B cell (primary cell): Measurements from ENCODE around the gene MFF. TPM values are rescaled to one million over a fixed set of nuclear protein-coding genes. Genes with fewer than 3 reads are reported as not detected.

Experiments
- ATAC-seq: fragments of 200-7000 bp; cut with Tn5 transposase; one replicate; pipeline ENCODE4 v1.10.0; 2021; ENCODE audit warnings: low read depth, mild to moderate bottlenecking, moderate number of reproducible peaks, moderate library complexity
- CTCF ChIA-PET: fragments of 350-600 bp; sonication (Branson Sonifier 250); formaldehyde crosslinking; loops from one replicate; lab custom pipeline; 2021; ENCODE audit warnings: antibody characterized with exemption, inconsistent platforms; lab: Charles Lee
- POLR2A ChIA-PET: fragments of 350-600 bp; sonication (Branson Sonifier 250); formaldehyde crosslinking; loops from one replicate; lab custom pipeline; 2021; ENCODE audit warnings: antibody characterized with exemption; lab: Charles Lee
- DNase-seq: peaks from one replicate; pipeline ENCODE4 v3.0.0; 2013
- H2AFZ ChIP-seq: 2 replicates; pipeline ENCODE4 v1.6.1; 2012; ENCODE audit warnings: mild to moderate bottlenecking, low read depth, low read length; ENCODE audit not compliant: insufficient read depth, poor library complexity, severe bottlenecking
- H3K27ac ChIP-seq, 2 donors: 1 replicate in 1 of 2; 2 replicates in 1 of 2; pipeline ENCODE4 v1.5.1; 2012 to 2013; ENCODE audit warnings: low read length in 2 of 2, mild to moderate bottlenecking in 2 of 2, moderate library complexity in 1 of 2
- H3K27me3 ChIP-seq, 4 experiments: fragments of 200-600 bp in 1 of 4; sonication (generic) in 1 of 4; replicated peaks in 1 of 4; 1 replicate in 2 of 4; 2 replicates in 2 of 4; pipeline versions ENCODE4 v1.6.1 to v1.7.0; 2013 to 2016; ENCODE audit warnings: low read length in 3 of 4, mild to moderate bottlenecking in 2 of 4, mixed read lengths in 1 of 4, moderate library complexity in 1 of 4; ENCODE audit not compliant: insufficient read depth in 4 of 4, control insufficient read depth in 3 of 4; ENCODE audit errors: control extremely low read depth in 1 of 4
- H3K36me3 ChIP-seq, 2 experiments: replicated peaks in 1 of 2; 1 replicate in 1 of 2; 2 replicates in 1 of 2; pipeline versions ENCODE4 v1.6.1 to v1.7.1; 2013; ENCODE audit warnings: low read length in 1 of 2; ENCODE audit not compliant: insufficient read depth in 2 of 2, control insufficient read depth in 1 of 2; ENCODE audit errors: control extremely low read depth in 1 of 2, extremely low read depth in 1 of 2
- H3K4me1 ChIP-seq, 2 donors: fragments of 200-600 bp in 1 of 2; sonication (generic) in 1 of 2; 1 replicate in 1 of 2; 2 replicates in 1 of 2; pipeline versions ENCODE4 v1.5.1 to v1.6.1; 2013 to 2017; ENCODE audit warnings: low read length in 2 of 2; ENCODE audit not compliant: control insufficient read depth in 2 of 2, insufficient read depth in 2 of 2
- H3K4me2 ChIP-seq: replicated peaks from 2 replicates; pipeline ENCODE3; 2012; ENCODE audit warnings: mild to moderate bottlenecking, low read depth, low read length; ENCODE audit not compliant: poor library complexity, severe bottlenecking
- H3K4me3 ChIP-seq, 5 experiments: fragments of 200-600 bp in 1 of 5; sonication (generic) in 1 of 5; 1 replicate in 3 of 5; 2 replicates in 2 of 5; pipeline versions ENCODE4 v1.5.1 to v1.7.0; 2011 to 2016; ENCODE audit warnings: low read length in 4 of 5, mild to moderate bottlenecking in 4 of 5, low read depth in 2 of 5, control low read depth in 1 of 5, moderate library complexity in 1 of 5; ENCODE audit not compliant: insufficient read depth in 1 of 5; ENCODE audit errors: control extremely low read depth in 1 of 5, extremely low read depth in 1 of 5
- H3K79me2 ChIP-seq: fragments of 200-600 bp; sonication (generic); one replicate; pipeline ENCODE4 v1.6.0; 2016; ENCODE audit warnings: low read length; ENCODE audit not compliant: control insufficient read depth, insufficient read depth
- H3K9ac ChIP-seq: fragments of 200-600 bp; sonication (generic); 2 replicates; pipeline ENCODE4 v1.6.1; 2017; ENCODE audit warnings: mild to moderate bottlenecking, low read length, moderate library complexity
- H3K9me3 ChIP-seq, 3 donors: one replicate each; pipeline versions ENCODE4 v1.6.1 to v1.7.1; 2013; ENCODE audit warnings: low read length in 2 of 3; ENCODE audit not compliant: control insufficient read depth in 2 of 3, insufficient read depth in 1 of 3; ENCODE audit errors: control extremely low read depth in 1 of 3
- H4K20me1 ChIP-seq: 2 replicates; pipeline ENCODE4 v1.6.0; 2012; ENCODE audit warnings: mild to moderate bottlenecking, low read length; ENCODE audit not compliant: insufficient read depth, control insufficient read depth, poor library complexity, severe bottlenecking
- H3K27ac Mint-ChIP-seq: one replicate; pipeline ENCODE4 v1.8.0; 2021; ENCODE audit warnings: mixed read lengths
- H3K27me3 Mint-ChIP-seq: one replicate; pipeline ENCODE4 v1.8.0; 2021; ENCODE audit warnings: mixed read lengths
- H3K4me1 Mint-ChIP-seq: one replicate; pipeline ENCODE4 v1.8.0; 2021; ENCODE audit warnings: mixed read lengths
- H3K4me3 Mint-ChIP-seq: one replicate; pipeline ENCODE4 v1.8.0; 2021; ENCODE audit warnings: mixed read lengths
- H3K9me3 Mint-ChIP-seq: one replicate; pipeline ENCODE4 v1.8.0; 2022; ENCODE audit warnings: mixed read lengths; ENCODE audit not compliant: insufficient read depth
- EZH2 ChIP-seq: IDR thresholded peaks from 2 replicates; pipeline ENCODE4 v1.6.1; 2012; ENCODE audit warnings: borderline replicate concordance, low read depth, mild to moderate bottlenecking, moderate library complexity, low read length; ENCODE audit not compliant: insufficient read depth, poor library complexity, severe bottlenecking
- WGBS: methylation state at CpG from one replicate; pipeline ENCODE4 v1.1.5; 2013; ENCODE audit warnings: missing lambda C conversion rate; ENCODE audit not compliant: insufficient coverage; 5-methylcytosine and 5-hydroxymethylcytosine counted together
- intact Hi-C: fragments of 100-400 bp; cut with micrococcal nuclease; formaldehyde crosslinking; loops from one replicate; pipeline ENCODE4 v1.10.0; 2022
- polyA plus RNA-seq: library from polyadenylated mRNA; depleted of rRNA; stranded (reverse); fragments of >200 nt; gene quantifications from 2 replicates; pipeline ENCODE4 v1.2.3, GENCODE V29; 2012
- total RNA-seq, 2 donors: library from RNA; stranded (reverse); fragments of 120-200 nt in 1 of 2; gene quantifications; 1 replicate in 1 of 2; 2 replicates in 1 of 2; pipeline versions ENCODE4 v1.2.3 to v1.2.4, GENCODE V29; 2013 to 2022
- TF ChIP-seq, protein P1 (sequence below): fragments of 200-600 bp; IDR thresholded peaks from one replicate; pipeline ENCODE4 v1.8.0; 2022; ENCODE audit warnings: antibody characterized with exemption, mild to moderate bottlenecking

The MFF gene
- total and polyA plus RNA-seq, 2 donors (not counting 1 experiment from before 2014, with no cell fraction given), result 55.0 to 70.4 TPM

DNA sequence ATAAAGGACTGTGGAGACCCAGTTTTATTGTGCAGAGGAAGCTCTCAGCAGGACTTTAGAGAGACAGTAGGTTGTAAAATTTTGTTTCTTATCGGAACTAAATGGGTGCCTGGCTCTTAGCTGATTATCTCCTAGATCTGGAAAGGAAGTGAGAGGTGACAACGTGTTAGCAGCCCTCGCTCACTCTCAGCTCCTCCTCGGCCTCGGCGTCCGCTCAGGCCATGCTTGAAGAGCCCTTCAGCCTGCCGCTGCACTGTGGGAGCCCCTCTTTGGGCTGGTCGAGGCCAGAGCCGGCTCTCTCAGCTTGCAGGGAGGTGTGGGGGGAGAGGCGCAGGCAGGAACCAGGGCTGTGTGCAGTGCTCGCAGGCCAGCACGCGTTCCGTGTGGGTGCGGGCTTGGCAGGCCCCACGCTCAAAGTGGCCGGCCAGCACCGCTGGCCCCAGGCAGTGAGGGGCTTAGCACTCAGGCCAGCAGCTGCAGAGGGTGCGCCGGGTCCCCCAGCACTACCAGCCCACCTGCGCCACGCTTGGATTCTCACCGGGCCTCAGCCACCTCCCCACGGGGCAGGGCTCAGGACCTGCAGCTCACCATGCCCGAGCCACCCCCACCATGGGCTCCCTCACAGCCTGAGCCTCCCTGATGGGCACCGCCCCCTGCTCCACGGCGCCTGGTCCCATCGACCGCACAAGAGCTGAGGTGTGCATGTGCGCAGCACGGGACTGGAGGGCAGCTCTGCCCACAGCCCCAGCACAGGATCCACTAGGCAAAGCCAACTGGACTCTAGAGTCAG lies 4.6 kb upstream of the MFF start:
- H3K27me3 Mint-ChIP-seq, result no peaks in the 10 kb centered on the region
- Histone ChIP-seq H3K36me3 (no peaks in the 10 kb centered on the region), H2AFZ (no peak overlapping the region), H4K20me1 (no peaks in the 10 kb centered on the region), H3K27ac (no peak overlapping the region), H3K79me2 (peaks cover 12% of the 10 kb centered on the region), H3K9me3 (peaks cover 0 to 8% (median 2%) of the 10 kb centered on the region in 3 donors), H3K27me3 (no peaks in the 10 kb centered on the region), H3K4me2 (no peak overlapping the region), H3K9ac (no peak overlapping the region), H3K4me3 (no peak overlapping the region), H3K4me1 (peaks cover 6 to 7% of the 10 kb centered on the region in 2 donors)
- H3K4me3 Mint-ChIP-seq, result no peak overlapping the region
- ATAC-seq, result no peak
- peaks cover 11% of the 10 kb centered on the region for H3K4me1 Mint-ChIP-seq
- no peaks in the 10 kb centered on the region for H3K9me3 Mint-ChIP-seq
- WGBS, result 96% methylated on average over 32 of the region's 33 CpGs
- H3K27ac Mint-ChIP-seq, result no peak overlapping the region
- DNase-seq, result no peak
- POLR2A ChIA-PET, result no interaction called here
- CTCF ChIA-PET, result no interaction called here
- TF ChIP-seq EZH2, result no peak
- intact Hi-C loops, result loop anchor here (5.0 to 10.0 kb wide), 2 partner anchors 64 to 158 kb away; partner anchors contain the start of genes COL4A3, COL4A4 and SCYGR1

DNA sequence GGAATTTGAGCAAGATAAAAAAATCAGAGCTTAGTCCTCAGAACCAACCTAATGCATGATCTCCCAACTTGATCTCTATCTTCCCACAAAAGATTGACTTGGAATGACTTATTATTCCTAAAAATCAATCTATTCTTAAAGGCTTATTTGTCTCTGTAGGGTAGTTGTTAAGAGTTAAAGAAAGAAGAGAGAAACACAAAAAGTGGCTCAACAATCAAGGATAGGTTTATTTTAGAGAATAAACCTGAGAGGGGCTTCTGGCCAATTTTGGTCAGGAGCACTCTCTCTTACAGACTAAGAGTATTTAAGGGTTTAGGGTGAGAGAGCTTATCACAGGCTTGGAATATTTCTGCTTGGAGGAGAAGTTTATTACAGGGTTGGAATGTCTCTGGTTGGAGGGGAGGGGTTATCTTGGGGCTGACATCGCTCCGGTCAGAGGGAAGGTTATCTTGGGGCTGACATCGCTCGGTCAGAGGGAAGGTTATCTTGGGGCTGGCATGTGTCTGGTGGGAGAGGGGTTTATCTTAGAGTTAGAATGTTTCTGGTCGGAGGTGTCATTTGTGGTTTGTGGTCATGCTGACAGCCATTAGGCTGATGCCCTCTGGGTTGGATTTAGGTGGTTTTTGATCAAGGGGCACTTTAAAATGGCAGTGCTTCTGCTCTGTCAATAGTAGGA lies 2.4 kb upstream of the MFF start:
- Histone ChIP-seq H3K27me3 (no peaks in the 10 kb centered on the region), H2AFZ (no peak overlapping the region), H3K9ac (no peak overlapping the region), H3K27ac (no peak overlapping the region), H3K9me3 (peaks cover 0 to 8% (median 2%) of the 10 kb centered on the region in 3 donors), H3K79me2 (peaks cover 34% of the 10 kb centered on the region), H3K4me2 (no peak overlapping the region), H3K4me3 (no peak overlapping the region), H3K4me1 (peaks cover 20 to 23% of the 10 kb centered on the region in 2 donors), H4K20me1 (peaks cover 18% of the 10 kb centered on the region), H3K36me3 (no peaks in the 10 kb centered on the region)
- TF ChIP-seq EZH2, result no peak
- TF ChIP-seq, protein P1, sequence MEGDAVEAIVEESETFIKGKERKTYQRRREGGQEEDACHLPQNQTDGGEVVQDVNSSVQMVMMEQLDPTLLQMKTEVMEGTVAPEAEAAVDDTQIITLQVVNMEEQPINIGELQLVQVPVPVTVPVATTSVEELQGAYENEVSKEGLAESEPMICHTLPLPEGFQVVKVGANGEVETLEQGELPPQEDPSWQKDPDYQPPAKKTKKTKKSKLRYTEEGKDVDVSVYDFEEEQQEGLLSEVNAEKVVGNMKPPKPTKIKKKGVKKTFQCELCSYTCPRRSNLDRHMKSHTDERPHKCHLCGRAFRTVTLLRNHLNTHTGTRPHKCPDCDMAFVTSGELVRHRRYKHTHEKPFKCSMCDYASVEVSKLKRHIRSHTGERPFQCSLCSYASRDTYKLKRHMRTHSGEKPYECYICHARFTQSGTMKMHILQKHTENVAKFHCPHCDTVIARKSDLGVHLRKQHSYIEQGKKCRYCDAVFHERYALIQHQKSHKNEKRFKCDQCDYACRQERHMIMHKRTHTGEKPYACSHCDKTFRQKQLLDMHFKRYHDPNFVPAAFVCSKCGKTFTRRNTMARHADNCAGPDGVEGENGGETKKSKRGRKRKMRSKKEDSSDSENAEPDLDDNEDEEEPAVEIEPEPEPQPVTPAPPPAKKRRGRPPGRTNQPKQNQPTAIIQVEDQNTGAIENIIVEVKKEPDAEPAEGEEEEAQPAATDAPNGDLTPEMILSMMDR, result no peak
- Mint-ChIP-seq H3K27ac (no peak overlapping the region), H3K27me3 (no peaks in the 10 kb centered on the region), H3K4me1 (peaks cover 27% of the 10 kb centered on the region), H3K4me3 (no peak overlapping the region), H3K9me3 (no peaks in the 10 kb centered on the region)
- DNase-seq (no peak), ATAC-seq (no peak)
- ChIA-PET POLR2A (interaction anchor here (0.6 kb wide), 1 partner anchor 85 kb away, joined by 5 read pairs; no protein-coding TSS in a partner anchor), CTCF (interaction anchor here (0.6 kb wide), 1 partner anchor 145 kb away, joined by 4 read pairs; no protein-coding TSS in a partner anchor)
- intact Hi-C loops, result loop anchor here (5.0 to 10.0 kb wide), 2 partner anchors 62 to 160 kb away; partner anchors contain the start of genes COL4A3, COL4A4 and SCYGR1
- 96% methylated on average over 5 of the region's 5 CpGs for WGBS
